ENCODE results near the gene LAMB1.

The LAMB1 gene

DNA sequence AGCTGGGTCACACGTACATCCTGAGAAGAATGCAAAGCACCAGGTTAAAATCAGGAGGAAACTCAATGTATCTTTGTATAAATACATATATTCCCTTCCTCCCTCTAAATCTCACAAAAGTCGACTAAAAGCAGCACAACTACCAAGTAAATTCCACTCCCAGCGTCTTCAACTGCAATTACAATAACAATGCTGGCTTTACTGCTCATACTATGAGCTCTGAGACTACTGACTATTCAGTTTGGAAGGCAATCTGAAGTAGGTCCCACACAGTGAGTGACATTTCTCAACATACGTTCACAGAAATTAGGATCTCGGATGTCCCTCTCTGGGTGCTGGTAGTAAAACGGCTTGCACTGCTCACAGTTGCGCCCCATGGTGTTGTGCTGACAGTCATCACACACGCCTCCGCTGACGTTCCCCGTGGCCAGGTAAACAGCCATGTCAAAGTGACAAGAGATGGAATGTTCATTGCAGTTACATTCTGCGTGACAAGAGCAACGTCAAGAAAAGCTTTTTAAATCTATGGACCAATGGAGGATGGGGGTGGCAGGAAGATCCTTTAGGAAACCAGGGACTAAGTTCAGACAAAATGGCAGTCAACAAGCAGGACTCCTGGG is 27.5 kb downstream of the LAMB1 start:
- Mint-ChIP-seq H3K4me1 (ENCODE audit: low read depth) (no peaks in the 10 kb centered on the region), H3K9me3 (no peaks in the 10 kb centered on the region)

DNA sequence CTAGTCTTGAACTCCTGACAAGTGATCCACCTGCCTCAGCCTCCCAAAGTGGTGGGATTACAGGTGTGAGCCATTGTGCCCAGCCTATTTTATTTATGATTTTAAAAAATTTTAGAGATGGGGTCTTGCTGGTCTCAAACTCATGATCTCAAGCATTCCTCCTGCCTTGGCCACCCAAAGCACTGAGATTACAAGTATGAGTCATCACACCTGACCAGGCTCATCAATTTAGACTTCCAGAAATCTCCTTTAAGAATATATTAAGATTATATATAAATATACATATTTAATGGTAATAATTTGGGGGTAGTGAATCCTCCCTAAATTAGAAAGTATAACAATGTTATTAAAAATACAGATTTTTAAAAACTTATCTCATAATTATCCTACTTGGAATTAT is 29.1 kb downstream of the LAMB1 start:
- Mint-ChIP-seq H3K4me1 (ENCODE audit: low read depth) (no peaks in the 10 kb centered on the region), H3K9me3 (no peaks in the 10 kb centered on the region), H3K27ac (no peak overlapping the region), H3K4me3 (no peak overlapping the region), H3K27me3 (peaks cover 10% of the 10 kb centered on the region), H3K36me3 (ENCODE audit: low read depth) (no peaks in the 10 kb centered on the region)

More for the DNA sequence above, 27.5 kb downstream of the LAMB1 start:
- Mint-ChIP-seq H3K36me3 (ENCODE audit: low read depth) (no peaks in the 10 kb centered on the region), H3K4me3 (no peak overlapping the region), H3K27me3 (peaks cover 7% of the 10 kb centered on the region), H3K27ac (no peak overlapping the region)

DNA sequence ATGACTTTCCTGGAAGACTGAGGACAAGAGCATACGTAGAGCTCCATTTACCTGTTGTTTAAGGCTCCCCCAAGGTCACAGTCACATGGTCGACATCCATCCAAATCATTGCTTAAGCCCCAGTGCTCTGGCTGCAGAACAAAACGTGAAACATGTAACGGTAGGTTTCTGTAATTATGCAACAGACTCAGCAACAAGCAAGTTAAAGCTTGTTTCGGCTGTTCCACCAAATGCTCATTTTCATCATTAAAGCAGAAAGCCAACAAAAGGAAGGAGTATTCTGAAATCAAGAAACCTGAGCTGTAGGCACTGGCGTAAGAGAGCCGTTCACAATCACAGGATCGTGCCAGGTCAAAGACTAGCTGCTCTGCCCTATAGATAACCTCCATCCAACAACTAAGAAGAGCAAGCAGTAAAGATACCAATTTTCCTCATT is 30.0 kb downstream of the LAMB1 start:
- no peaks in the 10 kb centered on the region for H3K36me3 Mint-ChIP-seq (ENCODE audit: low read depth)
- no peaks in the 10 kb centered on the region for H3K9me3 Mint-ChIP-seq
- H3K27me3 Mint-ChIP-seq, result peaks cover 10% of the 10 kb centered on the region

DNA sequence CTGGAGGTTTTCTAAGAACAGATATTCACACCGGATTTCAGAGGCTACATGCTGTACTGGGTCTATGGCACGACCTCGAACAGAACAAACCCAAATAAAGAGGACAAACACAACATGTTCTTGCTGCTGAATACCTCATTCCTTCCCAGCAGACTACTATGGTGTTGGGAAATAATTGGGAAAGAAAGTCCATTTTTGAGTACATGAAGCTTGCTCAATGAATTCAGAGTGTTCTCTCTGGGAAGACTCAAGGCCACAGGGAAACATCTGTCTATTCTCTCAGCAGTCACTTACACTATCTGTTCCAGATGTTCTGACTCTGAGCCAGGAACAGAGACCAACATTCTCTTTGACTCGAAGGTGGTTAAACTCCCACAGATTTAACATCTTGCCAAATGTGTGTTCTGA is 30.9 kb downstream of the LAMB1 start:
- Mint-ChIP-seq H3K36me3 (ENCODE audit: low read depth) (no peaks in the 10 kb centered on the region), H3K27me3 (peaks cover 10% of the 10 kb centered on the region), H3K9me3 (no peaks in the 10 kb centered on the region), H3K4me3 (no peak overlapping the region), H3K4me1 (ENCODE audit: low read depth) (no peaks in the 10 kb centered on the region), H3K27ac (no peak overlapping the region)

More for the DNA sequence above, 30.0 kb downstream of the LAMB1 start:
- H3K4me3 Mint-ChIP-seq, result no peak overlapping the region
- no peak overlapping the region for H3K27ac Mint-ChIP-seq
- no peaks in the 10 kb centered on the region for H3K4me1 Mint-ChIP-seq (ENCODE audit: low read depth)

DNA sequence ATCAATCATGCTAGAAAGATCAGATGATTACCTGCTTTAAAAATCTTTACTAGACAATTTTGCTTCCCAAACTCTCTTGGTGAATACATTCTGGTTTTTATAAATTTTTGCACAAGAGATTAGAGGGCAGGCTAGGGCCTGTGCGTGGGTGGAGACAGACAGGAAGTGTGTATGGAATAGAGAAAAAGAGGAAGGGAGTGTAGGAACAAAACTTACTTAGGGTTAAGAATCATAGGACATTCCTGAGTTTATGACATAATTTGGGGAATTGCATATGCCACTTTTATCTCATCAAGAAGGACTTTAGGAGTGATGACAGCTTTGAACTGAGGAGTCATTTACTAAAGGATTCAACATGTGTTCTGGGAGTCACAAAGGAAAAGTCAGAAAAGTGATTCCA is 31.3 kb downstream of the LAMB1 start:
- Mint-ChIP-seq H3K27me3 (peaks cover 10% of the 10 kb centered on the region), H3K36me3 (ENCODE audit: low read depth) (no peaks in the 10 kb centered on the region), H3K27ac (no peak overlapping the region), H3K4me3 (no peak overlapping the region), H3K4me1 (ENCODE audit: low read depth) (no peaks in the 10 kb centered on the region), H3K9me3 (no peaks in the 10 kb centered on the region)

DNA sequence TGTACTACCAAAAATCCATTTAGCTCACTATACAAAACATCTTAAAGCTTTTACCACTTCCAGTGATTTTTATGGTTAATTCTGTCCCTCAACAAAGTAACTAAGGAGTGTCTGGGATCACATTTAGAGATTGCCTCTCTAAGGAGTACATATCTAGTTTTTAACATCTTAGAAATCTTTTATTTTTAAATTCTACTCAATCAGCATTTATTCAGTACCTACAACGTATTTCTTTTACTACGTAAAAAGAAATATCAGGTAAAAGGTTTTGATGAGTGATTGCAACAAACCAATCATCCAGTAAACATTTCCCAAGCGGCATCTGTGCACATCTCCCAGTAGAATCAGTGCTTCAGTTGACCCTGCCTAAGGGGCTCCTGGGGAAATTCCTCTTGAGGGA is 31.9 kb downstream of the LAMB1 start:
- Mint-ChIP-seq H3K4me3 (no peak overlapping the region), H3K27me3 (peaks cover 10% of the 10 kb centered on the region), H3K9me3 (no peaks in the 10 kb centered on the region), H3K27ac (no peak overlapping the region), H3K36me3 (ENCODE audit: low read depth) (no peaks in the 10 kb centered on the region), H3K4me1 (ENCODE audit: low read depth) (no peaks in the 10 kb centered on the region)

DNA sequence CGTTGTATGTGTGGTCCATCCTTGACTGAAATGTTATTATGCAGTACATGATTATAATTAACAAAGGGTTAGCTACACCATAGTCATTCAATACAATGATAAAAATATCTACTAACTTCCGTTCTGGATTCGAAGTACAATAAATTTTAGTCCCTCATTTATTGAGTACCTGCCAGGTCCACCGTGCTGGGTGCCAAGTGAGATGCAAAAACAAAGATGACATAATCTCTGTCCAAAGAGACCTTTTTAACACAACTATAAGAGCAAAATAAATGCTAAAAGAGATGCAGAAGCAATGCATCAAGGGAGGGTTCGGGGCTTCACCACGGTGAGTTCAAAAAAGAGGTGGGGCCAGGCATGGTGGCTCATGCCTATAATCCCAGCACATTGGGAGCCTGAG is 33.1 kb downstream of the LAMB1 start:
- Mint-ChIP-seq H3K27ac (no peak overlapping the region), H3K4me1 (ENCODE audit: low read depth) (no peaks in the 10 kb centered on the region), H3K27me3 (peaks cover 7% of the 10 kb centered on the region), H3K4me3 (no peak overlapping the region), H3K36me3 (ENCODE audit: low read depth) (no peaks in the 10 kb centered on the region), H3K9me3 (no peaks in the 10 kb centered on the region)

DNA sequence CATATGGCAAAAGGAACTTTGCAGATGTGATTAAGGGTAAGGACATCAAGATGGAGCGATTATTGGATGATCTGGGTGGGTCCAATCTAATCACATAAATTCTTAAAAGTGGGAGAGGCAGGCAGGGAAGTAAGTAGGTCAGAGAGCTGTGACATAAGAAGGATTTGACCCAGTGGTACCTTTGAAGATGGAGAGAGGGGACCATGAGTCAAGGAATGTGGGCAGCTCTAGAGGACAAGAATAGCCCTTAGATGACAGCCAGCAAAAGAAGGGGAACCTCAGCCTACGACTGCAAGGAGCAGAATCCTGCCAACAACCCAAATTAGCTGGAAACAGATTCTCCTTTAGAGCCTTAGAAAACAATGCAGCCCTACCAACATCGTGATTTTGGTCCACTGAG is 34.5 kb downstream of the LAMB1 start:
- no peaks in the 10 kb centered on the region for H3K4me1 Mint-ChIP-seq (ENCODE audit: low read depth)
- H3K27ac Mint-ChIP-seq, result no peak overlapping the region
- no peaks in the 10 kb centered on the region for H3K36me3 Mint-ChIP-seq (ENCODE audit: low read depth)
- H3K4me3 Mint-ChIP-seq, result no peak overlapping the region
- peaks cover 7% of the 10 kb centered on the region for H3K27me3 Mint-ChIP-seq
- H3K9me3 Mint-ChIP-seq, result no peaks in the 10 kb centered on the region

DNA sequence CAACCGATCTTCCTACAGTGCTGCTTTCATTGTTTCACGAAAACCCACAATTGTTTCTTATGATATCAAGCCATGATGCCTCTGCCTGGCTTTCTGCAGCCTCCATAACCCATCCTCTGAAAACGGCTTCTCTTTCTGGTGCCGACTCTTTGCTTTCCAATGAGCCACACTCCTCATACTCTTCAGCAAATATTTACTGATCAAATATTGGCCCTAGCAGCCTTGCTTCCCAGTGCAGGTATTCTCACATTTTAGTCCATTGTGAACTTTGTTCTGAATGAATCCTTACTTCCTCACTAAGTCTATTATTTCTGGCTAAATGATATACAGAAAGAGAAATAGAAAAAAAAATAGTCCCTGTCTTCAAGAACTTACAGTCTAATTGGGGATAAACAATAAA is 35.5 kb downstream of the LAMB1 start:
- Mint-ChIP-seq H3K27me3 (peaks cover 4% of the 10 kb centered on the region), H3K36me3 (ENCODE audit: low read depth) (no peaks in the 10 kb centered on the region), H3K9me3 (no peaks in the 10 kb centered on the region), H3K4me3 (no peak overlapping the region), H3K27ac (no peak overlapping the region), H3K4me1 (ENCODE audit: low read depth) (no peaks in the 10 kb centered on the region)

DNA sequence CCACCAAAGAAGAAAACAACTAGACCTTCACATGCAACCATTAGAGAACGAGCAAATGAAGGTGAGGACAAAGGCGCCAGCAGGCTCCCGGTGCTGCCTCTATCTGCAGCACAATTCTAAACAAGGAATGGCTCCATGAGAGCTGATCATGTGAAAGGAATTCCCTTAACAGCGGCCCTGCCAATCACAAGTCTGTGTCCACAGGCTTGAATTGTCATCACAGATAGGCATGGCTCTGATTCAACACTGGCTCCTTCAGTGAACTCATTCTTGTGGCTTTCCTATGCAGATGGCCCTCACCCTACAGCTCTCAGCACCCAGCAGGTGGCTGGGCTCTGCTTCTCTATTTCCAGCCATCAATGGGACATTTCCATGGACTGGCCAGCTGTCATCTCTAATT is 36.2 kb downstream of the LAMB1 start:
- Mint-ChIP-seq H3K27me3 (peaks cover 4% of the 10 kb centered on the region), H3K9me3 (no peaks in the 10 kb centered on the region), H3K4me1 (ENCODE audit: low read depth) (no peaks in the 10 kb centered on the region), H3K4me3 (no peak overlapping the region), H3K36me3 (ENCODE audit: low read depth) (no peaks in the 10 kb centered on the region), H3K27ac (no peak overlapping the region)

DNA sequence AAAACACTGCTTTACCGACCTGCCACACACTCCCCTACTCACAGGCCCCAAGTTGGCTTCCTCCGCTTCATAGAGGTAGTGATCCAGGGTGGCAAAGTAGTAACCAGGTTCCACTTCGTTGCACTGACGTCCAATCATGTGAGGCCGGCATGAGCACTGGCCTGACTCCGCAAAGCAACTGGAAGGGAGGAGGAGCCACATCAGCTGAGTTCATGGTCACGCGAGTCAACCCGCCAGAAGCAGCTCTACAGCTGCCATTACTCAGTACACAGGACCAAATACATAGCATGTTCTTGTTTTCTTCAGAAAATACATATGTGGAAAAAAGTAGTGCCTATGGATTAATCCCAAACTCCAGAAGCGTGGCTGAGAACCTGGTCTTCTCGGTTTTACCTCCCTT is 38.5 kb downstream of the LAMB1 start:
- H3K4me1 Mint-ChIP-seq (ENCODE audit: low read depth), result no peaks in the 10 kb centered on the region
- H3K4me3 Mint-ChIP-seq, result no peak overlapping the region
- no peak overlapping the region for H3K27ac Mint-ChIP-seq
- no peaks in the 10 kb centered on the region for H3K27me3 Mint-ChIP-seq
- H3K9me3 Mint-ChIP-seq, result no peaks in the 10 kb centered on the region
- H3K36me3 Mint-ChIP-seq (ENCODE audit: low read depth), result no peaks in the 10 kb centered on the region

DNA sequence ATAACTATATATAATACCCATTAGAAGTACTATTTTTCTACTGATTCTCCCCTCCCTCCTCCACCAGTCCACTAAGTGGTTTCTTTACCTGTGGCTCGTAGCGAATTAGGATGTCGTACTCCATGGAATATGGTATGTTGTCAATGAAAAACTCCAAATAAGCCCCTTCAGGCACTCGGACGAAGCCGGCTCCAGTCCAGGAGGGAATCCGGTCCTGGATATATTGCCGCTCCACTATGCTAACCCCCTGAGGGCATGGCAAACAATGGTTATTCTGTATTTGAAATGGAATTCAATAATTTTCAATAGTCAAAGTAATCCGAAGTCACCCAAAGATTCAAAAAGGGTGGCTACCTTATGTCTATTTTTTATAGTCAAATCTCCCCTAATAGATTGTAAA is 40.1 kb downstream of the LAMB1 start:
- Mint-ChIP-seq H3K4me1 (ENCODE audit: low read depth) (no peaks in the 10 kb centered on the region), H3K9me3 (no peaks in the 10 kb centered on the region), H3K27ac (no peak overlapping the region), H3K36me3 (ENCODE audit: low read depth) (no peaks in the 10 kb centered on the region), H3K4me3 (no peak overlapping the region), H3K27me3 (no peaks in the 10 kb centered on the region)

DNA sequence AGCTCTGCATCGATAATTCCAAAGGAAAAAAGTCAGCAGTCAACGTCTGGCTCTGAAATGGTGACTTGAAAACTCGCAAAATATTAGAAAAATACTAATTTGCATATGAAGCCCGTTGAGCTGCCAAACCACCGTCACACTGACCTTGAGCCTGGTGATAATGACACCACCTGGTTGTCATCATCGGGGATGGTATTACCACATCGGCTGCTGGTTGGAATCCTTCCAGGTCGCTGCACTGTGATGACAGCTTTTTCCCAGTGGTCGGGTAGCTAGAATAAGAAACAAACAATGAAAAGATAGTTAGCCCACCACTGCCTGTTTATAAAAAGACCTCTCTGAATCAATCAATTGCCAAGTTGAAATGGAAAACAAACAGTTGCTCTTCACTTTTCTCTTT is 41.6 kb downstream of the LAMB1 start:
- no peaks in the 10 kb centered on the region for H3K36me3 Mint-ChIP-seq (ENCODE audit: low read depth)
- no peaks in the 10 kb centered on the region for H3K4me1 Mint-ChIP-seq (ENCODE audit: low read depth)
- no peak overlapping the region for H3K4me3 Mint-ChIP-seq
- H3K27me3 Mint-ChIP-seq, result no peaks in the 10 kb centered on the region
- no peak overlapping the region for H3K27ac Mint-ChIP-seq
- H3K9me3 Mint-ChIP-seq, result no peaks in the 10 kb centered on the region

DNA sequence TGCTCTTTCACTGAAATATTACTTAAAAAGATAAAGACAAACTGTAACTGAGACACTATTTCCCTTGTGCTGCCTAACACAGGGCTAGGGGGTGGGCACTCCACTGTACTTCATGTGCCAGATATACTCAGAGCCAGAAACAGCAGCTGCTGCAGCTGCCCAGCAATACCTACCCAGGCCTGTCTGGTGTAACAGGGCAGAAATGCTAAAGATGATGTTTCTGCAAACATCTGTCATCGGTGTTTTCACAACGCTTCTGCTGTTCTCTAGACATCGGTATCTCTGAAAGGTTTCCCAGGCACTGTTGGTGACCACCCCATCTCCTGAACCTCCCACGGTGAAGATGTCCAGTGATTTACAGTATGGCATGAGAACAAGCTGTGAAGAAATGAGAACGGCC is 42.7 kb downstream of the LAMB1 start:
- H3K4me1 Mint-ChIP-seq (ENCODE audit: low read depth), result no peaks in the 10 kb centered on the region
- no peaks in the 10 kb centered on the region for H3K27me3 Mint-ChIP-seq
- H3K27ac Mint-ChIP-seq, result no peak overlapping the region
- no peaks in the 10 kb centered on the region for H3K36me3 Mint-ChIP-seq (ENCODE audit: low read depth)
- no peak overlapping the region for H3K4me3 Mint-ChIP-seq
- H3K9me3 Mint-ChIP-seq, result no peaks in the 10 kb centered on the region

DNA sequence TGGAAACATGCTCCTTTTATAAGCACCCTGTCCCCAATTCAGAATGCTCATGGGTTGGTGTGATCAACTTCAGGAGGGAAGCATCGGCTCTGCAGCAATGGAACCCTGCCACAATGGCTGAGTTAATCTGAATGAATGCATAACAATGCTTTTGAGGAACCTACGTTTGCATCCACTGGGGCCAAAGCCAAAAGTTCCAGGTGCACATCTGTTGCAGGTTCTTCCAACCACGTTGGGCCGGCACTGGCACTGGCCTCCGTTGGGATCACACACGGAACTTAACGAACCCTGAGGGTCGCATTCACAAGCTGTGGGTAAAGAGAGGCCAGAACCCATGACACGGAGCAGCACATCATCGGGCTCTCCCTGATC is 43.4 kb downstream of the LAMB1 start:
- no peaks in the 10 kb centered on the region for H3K36me3 Mint-ChIP-seq (ENCODE audit: low read depth)
- H3K4me1 Mint-ChIP-seq (ENCODE audit: low read depth), result no peaks in the 10 kb centered on the region
- no peak overlapping the region for H3K27ac Mint-ChIP-seq
- H3K4me3 Mint-ChIP-seq, result no peak overlapping the region
- no peaks in the 10 kb centered on the region for H3K9me3 Mint-ChIP-seq
- H3K27me3 Mint-ChIP-seq, result no peaks in the 10 kb centered on the region

DNA sequence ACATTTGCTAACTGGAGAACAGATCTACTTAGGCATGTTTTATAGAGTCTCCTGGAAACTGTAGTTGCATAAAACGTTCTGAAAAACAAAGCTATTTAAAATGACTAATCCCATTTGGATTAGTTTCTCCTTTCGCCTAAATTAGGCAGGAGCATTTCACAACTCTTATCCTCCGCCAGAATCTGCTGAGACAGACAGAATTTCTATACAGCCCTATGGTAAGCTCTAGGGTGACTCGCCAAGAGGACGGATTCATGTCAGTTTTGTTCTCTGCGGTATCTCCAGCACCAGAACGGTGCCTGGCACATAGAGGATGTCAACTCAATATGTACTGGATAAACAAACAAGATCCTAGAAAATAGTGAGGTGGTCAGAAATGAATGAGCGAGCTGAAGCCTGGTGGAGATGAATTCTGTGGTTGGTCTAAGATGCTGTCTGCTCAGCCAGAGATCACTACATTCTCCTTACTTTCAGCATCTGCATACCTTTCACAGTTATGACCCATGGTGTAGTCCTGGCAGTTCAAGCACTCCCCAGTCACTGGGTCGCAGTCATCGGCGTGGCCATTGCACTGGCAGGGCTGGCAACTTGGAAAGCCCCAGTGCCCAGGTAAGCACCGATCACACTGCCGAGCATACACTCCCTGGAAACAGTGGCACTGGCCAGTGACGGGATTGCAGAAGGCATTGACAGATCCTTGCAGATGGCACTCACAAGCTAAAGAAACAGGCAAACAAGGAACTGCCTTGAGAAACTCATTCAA is 44.0 kb downstream of the LAMB1 start:
- no peaks in the 10 kb centered on the region for H3K9me3 Mint-ChIP-seq
- no peaks in the 10 kb centered on the region for H3K36me3 Mint-ChIP-seq (ENCODE audit: low read depth)
- H3K4me1 Mint-ChIP-seq (ENCODE audit: low read depth), result no peaks in the 10 kb centered on the region
- no peak overlapping the region for H3K27ac Mint-ChIP-seq
- H3K27me3 Mint-ChIP-seq, result no peaks in the 10 kb centered on the region
- H3K4me3 Mint-ChIP-seq, result no peak overlapping the region
